PC-9 (cell line): ENCODE results near the gene PTPN2.

ENCODE experiments used
- EZH2 ChIP-seq: fragments of 200-600 bp; sonication (generic); IDR thresholded peaks from 2 replicates; pipeline ENCODE4 v1.8.0; 2017; ENCODE audit warnings: antibody characterized with exemption, low read depth
- TF ChIP-seq, protein P1 (sequence below): fragments of 200-600 bp; sonication (generic); conservative IDR thresholded peaks from 2 replicates; pipeline ENCODE4 v1.6.1; 2017; ENCODE audit warnings: mixed run types, antibody characterized with exemption, mild to moderate bottlenecking, moderate library complexity

DNA sequence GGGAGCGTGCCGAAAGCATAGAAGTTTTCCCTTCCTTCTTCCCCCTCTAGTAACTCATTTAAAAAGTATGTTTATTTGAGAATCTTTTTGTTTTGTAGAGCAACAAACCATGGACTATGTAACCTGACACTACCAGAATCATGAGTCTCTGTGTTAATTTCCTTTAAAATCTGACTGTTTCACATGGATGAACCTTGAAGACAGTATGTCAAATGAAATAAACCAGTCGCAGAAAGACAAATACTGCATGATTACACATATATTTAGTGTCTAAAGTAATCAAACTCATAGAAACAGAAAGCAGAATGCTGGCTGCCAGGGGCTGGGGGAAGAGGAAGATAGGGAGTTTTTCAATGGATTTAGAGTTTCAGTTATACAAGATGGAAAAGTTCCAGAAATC lies 32.3 kb downstream of the PTPN2 start:
- TF ChIP-seq, protein P1, sequence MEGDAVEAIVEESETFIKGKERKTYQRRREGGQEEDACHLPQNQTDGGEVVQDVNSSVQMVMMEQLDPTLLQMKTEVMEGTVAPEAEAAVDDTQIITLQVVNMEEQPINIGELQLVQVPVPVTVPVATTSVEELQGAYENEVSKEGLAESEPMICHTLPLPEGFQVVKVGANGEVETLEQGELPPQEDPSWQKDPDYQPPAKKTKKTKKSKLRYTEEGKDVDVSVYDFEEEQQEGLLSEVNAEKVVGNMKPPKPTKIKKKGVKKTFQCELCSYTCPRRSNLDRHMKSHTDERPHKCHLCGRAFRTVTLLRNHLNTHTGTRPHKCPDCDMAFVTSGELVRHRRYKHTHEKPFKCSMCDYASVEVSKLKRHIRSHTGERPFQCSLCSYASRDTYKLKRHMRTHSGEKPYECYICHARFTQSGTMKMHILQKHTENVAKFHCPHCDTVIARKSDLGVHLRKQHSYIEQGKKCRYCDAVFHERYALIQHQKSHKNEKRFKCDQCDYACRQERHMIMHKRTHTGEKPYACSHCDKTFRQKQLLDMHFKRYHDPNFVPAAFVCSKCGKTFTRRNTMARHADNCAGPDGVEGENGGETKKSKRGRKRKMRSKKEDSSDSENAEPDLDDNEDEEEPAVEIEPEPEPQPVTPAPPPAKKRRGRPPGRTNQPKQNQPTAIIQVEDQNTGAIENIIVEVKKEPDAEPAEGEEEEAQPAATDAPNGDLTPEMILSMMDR = no peak
- TF ChIP-seq EZH2 = no peak
